ENCODE results near the gene KCNIP3.

Gene KCNIP3

DNA sequence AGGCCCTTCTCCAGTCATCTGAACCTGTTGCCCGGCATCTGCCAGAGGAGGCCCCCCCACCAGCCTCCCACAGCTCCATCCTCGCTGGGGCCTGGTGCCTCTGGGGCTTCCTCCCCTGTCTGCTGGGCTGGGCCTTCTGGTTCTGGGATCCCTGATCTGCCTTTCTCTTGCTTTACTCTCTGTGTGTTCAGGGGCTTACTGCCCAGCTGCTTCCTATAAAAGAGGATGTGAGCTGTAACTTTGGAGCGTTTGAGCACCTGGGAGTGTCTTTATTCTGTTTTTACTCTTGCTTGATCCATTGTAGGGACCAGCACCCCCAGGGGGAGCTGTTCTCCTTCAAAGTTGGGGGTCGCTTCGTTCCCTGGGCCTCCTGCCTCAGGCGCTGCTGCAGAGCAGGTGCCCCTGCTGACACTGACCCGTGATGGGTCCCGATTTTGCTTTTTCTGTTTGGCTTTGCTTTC lies 82.3 kb downstream of the KCNIP3 start:
- Mint-ChIP-seq H3K9me3 (no peaks in the 10 kb centered on the region), H3K27ac (no peak overlapping the region), H3K27me3 (peaks cover 5% of the 10 kb centered on the region), H3K4me3 (no peak overlapping the region), H3K36me3 (no peaks in the 10 kb centered on the region), H3K4me1 (peaks cover 4% of the 10 kb centered on the region)

DNA sequence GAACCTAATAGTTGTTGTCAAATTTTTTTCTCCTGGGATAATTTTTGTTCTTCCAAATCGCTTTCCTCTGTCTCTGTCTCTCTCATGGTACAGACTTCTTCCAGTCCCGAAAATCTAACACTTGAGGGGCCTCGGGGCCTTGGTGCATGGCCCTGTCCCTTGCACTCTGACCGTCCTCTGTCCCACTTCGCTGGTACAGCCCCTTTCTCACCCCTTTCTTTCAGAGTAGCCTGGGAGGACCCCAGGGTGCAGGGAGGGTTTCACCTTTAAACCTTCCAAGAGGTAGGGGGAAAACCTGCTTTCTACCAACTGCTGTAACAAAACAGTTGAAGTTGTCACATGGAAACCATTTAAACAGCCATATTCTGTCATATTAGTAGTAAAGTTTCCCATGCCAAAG lies 83.1 kb downstream of the KCNIP3 start:
- H3K27ac Mint-ChIP-seq = no peak overlapping the region
- no peaks in the 10 kb centered on the region for H3K4me1 Mint-ChIP-seq
- no peak overlapping the region for H3K4me3 Mint-ChIP-seq
- H3K36me3 Mint-ChIP-seq = no peaks in the 10 kb centered on the region
- peaks cover 6% of the 10 kb centered on the region for H3K27me3 Mint-ChIP-seq
- no peaks in the 10 kb centered on the region for H3K9me3 Mint-ChIP-seq

GRCh38 chr2:95380731-95381130 lies 83.6 kb downstream of the KCNIP3 start:
- Mint-ChIP-seq H3K36me3 (no peaks in the 10 kb centered on the region), H3K27ac (no peak overlapping the region), H3K4me1 (no peaks in the 10 kb centered on the region), H3K27me3 (peaks cover 6% of the 10 kb centered on the region), H3K9me3 (no peaks in the 10 kb centered on the region), H3K4me3 (no peak overlapping the region)

GRCh38 chr2:95381212-95382191 lies 84.4 kb downstream of the KCNIP3 start:
- Mint-ChIP-seq H3K4me3 (no peak overlapping the region), H3K27ac (no peak overlapping the region), H3K9me3 (no peaks in the 10 kb centered on the region), H3K36me3 (no peaks in the 10 kb centered on the region), H3K4me1 (no peaks in the 10 kb centered on the region), H3K27me3 (peaks cover 6% of the 10 kb centered on the region)

GRCh38 chr2:95382192-95382591 lies 85.0 kb downstream of the KCNIP3 start:
- Mint-ChIP-seq H3K9me3 (no peaks in the 10 kb centered on the region), H3K4me3 (no peak overlapping the region), H3K27ac (no peak overlapping the region), H3K27me3 (peaks cover 5% of the 10 kb centered on the region), H3K4me1 (no peaks in the 10 kb centered on the region), H3K36me3 (no peaks in the 10 kb centered on the region)

DNA sequence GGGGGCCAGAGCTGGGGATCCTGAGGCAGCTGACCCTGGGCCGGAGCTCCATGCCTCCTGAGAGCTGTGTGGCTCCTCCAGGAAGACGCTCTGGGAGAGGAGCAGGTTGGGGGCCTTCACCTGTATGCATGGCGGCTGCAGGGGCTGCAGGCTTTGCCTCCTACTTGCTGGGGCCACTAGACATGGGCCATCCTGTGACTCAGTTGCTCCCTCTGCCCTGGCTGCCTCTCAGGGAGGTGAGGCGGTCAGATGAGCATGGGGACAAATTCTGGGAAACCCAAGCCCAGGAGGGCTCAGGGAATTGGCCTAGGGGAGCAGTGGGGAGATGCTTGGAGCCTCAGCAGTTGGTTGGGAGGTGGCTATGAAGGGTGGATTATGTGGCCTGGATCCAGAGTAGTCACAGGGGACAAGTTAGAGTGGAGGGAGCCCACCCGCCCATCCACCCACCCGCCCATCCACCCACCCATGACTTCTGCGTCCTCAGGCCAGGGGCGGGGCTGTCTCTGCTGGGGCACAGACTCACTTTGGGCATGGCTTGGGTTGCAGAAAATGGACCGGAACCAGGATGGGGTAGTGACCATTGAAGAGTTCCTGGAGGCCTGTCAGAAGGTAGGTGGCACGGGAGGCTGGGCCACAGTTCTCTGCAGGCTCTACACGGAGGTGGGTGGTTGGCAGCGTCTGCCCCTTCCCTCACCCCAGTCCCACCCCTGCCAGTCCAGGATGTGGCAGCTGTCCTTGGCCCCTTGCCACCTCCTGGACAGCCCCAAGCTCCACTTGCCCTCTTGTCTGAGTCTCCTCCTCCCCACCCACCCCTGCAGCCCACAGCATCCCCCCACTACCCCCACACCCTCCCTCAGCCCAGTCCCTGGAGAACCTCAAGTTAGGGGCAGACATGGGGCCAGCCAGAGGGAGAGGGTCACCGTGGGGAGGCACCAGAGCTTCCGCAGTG lies 85.8 kb downstream of the KCNIP3 start:
- Mint-ChIP-seq H3K27ac (no peak overlapping the region), H3K4me3 (no peak overlapping the region), H3K36me3 (no peaks in the 10 kb centered on the region), H3K4me1 (no peaks in the 10 kb centered on the region), H3K27me3 (peaks cover 5% of the 10 kb centered on the region), H3K9me3 (no peaks in the 10 kb centered on the region)

GRCh38 chr2:95383635-95384027 lies 86.5 kb downstream of the KCNIP3 start:
- H3K4me3 Mint-ChIP-seq = no peak overlapping the region
- peaks cover 5% of the 10 kb centered on the region for H3K27me3 Mint-ChIP-seq
- H3K4me1 Mint-ChIP-seq = no peaks in the 10 kb centered on the region
- H3K27ac Mint-ChIP-seq = no peak overlapping the region
- no peaks in the 10 kb centered on the region for H3K9me3 Mint-ChIP-seq
- H3K36me3 Mint-ChIP-seq = no peaks in the 10 kb centered on the region

- Mint-ChIP-seq H3K27ac (no peak overlapping the region), H3K4me3 (no peak overlapping the region), H3K4me1 (no peaks in the 10 kb centered on the region), H3K9me3 (no peaks in the 10 kb centered on the region), H3K36me3 (no peaks in the 10 kb centered on the region), H3K27me3 (peaks cover 5% of the 10 kb centered on the region)
Measured at GRCh38 chr2:95384854-95385569, 87.9 kb downstream of the KCNIP3 start.

DNA sequence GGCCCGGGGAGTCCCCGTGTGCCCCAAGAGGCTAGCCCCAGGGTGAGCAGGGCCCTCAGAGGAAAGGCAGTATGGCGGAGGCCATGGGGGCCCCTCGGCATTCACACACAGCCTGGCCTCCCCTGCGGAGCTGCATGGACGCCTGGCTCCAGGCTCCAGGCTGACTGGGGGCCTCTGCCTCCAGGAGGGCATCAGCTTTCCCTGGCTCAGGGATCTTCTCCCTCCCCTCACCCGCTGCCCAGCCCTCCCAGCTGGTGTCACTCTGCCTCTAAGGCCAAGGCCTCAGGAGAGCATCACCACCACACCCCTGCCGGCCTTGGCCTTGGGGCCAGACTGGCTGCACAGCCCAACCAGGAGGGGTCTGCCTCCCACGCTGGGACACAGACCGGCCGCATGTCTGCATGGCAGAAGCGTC lies 88.4 kb downstream of the KCNIP3 start:
- H3K4me1 Mint-ChIP-seq = no peaks in the 10 kb centered on the region
- no peak overlapping the region for H3K27ac Mint-ChIP-seq
- no peak overlapping the region for H3K4me3 Mint-ChIP-seq
- peaks cover 5% of the 10 kb centered on the region for H3K27me3 Mint-ChIP-seq
- no peaks in the 10 kb centered on the region for H3K9me3 Mint-ChIP-seq
- no peaks in the 10 kb centered on the region for H3K36me3 Mint-ChIP-seq

- peaks cover 5% of the 10 kb centered on the region for H3K27me3 Mint-ChIP-seq
- no peak overlapping the region for H3K27ac Mint-ChIP-seq
- H3K4me1 Mint-ChIP-seq = no peaks in the 10 kb centered on the region
- no peaks in the 10 kb centered on the region for H3K36me3 Mint-ChIP-seq
- H3K4me3 Mint-ChIP-seq = no peak overlapping the region
- H3K9me3 Mint-ChIP-seq = no peaks in the 10 kb centered on the region
Measured at GRCh38 chr2:95386031-95386430, 88.9 kb downstream of the KCNIP3 start.

DNA sequence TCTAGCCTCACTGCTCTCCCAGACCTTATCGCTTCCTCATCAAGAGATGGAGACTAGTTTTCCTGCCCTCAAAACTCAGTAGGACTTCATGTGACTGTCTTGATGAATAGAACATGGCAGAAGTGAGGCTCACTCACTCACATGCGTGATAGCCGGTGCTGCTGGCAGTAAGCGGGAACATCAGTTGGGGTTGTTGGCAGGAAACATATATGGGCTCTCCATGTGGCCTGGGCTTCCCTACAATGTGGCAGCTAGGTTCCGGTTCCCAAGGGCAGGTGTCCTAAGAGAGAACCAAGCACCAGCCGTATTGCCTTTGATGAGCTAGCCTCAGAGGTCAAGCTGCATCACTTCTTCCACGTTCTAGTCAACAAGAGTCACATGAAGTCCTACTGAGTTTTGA lies 90.2 kb downstream of the KCNIP3 start:
- Mint-ChIP-seq H3K27ac (no peak overlapping the region), H3K36me3 (no peaks in the 10 kb centered on the region), H3K27me3 (peaks cover 5% of the 10 kb centered on the region), H3K4me1 (no peaks in the 10 kb centered on the region), H3K9me3 (no peaks in the 10 kb centered on the region), H3K4me3 (no peak overlapping the region)

GRCh38 chr2:95388091-95388692 lies 91.0 kb downstream of the KCNIP3 start:
- H3K27me3 Mint-ChIP-seq = peaks cover 3% of the 10 kb centered on the region
- H3K4me1 Mint-ChIP-seq = no peaks in the 10 kb centered on the region
- H3K4me3 Mint-ChIP-seq = no peak overlapping the region
- H3K36me3 Mint-ChIP-seq = no peaks in the 10 kb centered on the region
- no peak overlapping the region for H3K27ac Mint-ChIP-seq
- no peaks in the 10 kb centered on the region for H3K9me3 Mint-ChIP-seq

GRCh38 chr2:95388856-95389244 lies 91.7 kb downstream of the KCNIP3 start:
- peaks cover 3% of the 10 kb centered on the region for H3K27me3 Mint-ChIP-seq
- no peaks in the 10 kb centered on the region for H3K9me3 Mint-ChIP-seq
- H3K4me1 Mint-ChIP-seq = no peaks in the 10 kb centered on the region
- H3K27ac Mint-ChIP-seq = no peak overlapping the region
- no peak overlapping the region for H3K4me3 Mint-ChIP-seq
- H3K36me3 Mint-ChIP-seq = no peaks in the 10 kb centered on the region

GRCh38 chr2:95389245-95390119 lies 92.3 kb downstream of the KCNIP3 start:
- no peaks in the 10 kb centered on the region for H3K4me1 Mint-ChIP-seq
- H3K4me3 Mint-ChIP-seq = no peak overlapping the region
- H3K27me3 Mint-ChIP-seq = peaks cover 3% of the 10 kb centered on the region
- no peaks in the 10 kb centered on the region for H3K36me3 Mint-ChIP-seq
- no peaks in the 10 kb centered on the region for H3K9me3 Mint-ChIP-seq
- H3K27ac Mint-ChIP-seq = no peak overlapping the region
